HepG2 (cell line): ENCODE results near the gene AIDA. TPM values are rescaled to one million over a fixed set of nuclear protein-coding genes. Genes with fewer than 3 reads are reported as not detected.

ENCODE experiments used
- ATAC-seq: fragments of 200-7000 bp; cut with Tn5 transposase; 3 replicates; pipeline ENCODE4 v1.9.1; 2020; ENCODE audit warnings: mild to moderate bottlenecking, moderate library complexity
- BruUV-seq: library from RNA; stranded (reverse); fragments of 400-500 nt; replicated peaks from 2 replicates; lab custom pipeline; 2021; lab: Mats Ljungman, UMichigan
- CTCF ChIA-PET: fragments of 300-600 bp; formaldehyde crosslinking; extraction: SDS; loops from one replicate; lab custom pipeline; 2021; ENCODE audit warnings: low total read pairs, inconsistent platforms, low intra/inter-chr PET ratio; lab: Yijun Ruan, JAX
- POLR2A ChIA-PET: fragments of 350-600 bp; sonication (Branson Sonifier 250); formaldehyde crosslinking; loops from one replicate; lab custom pipeline; 2020; ENCODE audit warnings: antibody characterized with exemption, inconsistent platforms; lab: Yijun Ruan, JAX
- DNase-seq: peaks from one replicate; pipeline ENCODE4 v3.0.0-alpha.2; 2015; ENCODE audit warnings: low spot score
- FAIRE-seq: peaks from 3 replicates; lab custom pipeline; 2011; peaks lifted over from hg19 to GRCh38; lab: Jason Lieb, UNC
- H2AFZ ChIP-seq: one replicate; pipeline ENCODE4 v1.6.1; 2011; ENCODE audit warnings: low read length, inconsistent platforms
- H3K27ac ChIP-seq: fragments of 300-600 bp; 3 replicates; pipeline ENCODE4 v1.8.0; 2011; ENCODE audit warnings: mixed run types, mild to moderate bottlenecking, mixed read lengths, low read length, inconsistent platforms; ENCODE audit not compliant: insufficient read depth; ENCODE audit errors: extremely low read length
- H3K27me3 ChIP-seq, 2 experiments: fragments of 200-600 bp in 1 of 2; 2 replicates in 1 of 2; 3 replicates in 1 of 2; pipeline versions ENCODE4 v1.6.0 to v1.8.0; 2011; ENCODE audit warnings: low read length in 2 of 2, mild to moderate bottlenecking in 2 of 2, moderate library complexity in 2 of 2, inconsistent platforms in 1 of 2; ENCODE audit not compliant: insufficient read depth in 2 of 2, control insufficient read depth in 1 of 2
- H3K36me3 ChIP-seq, 2 experiments: fragments of 200-600 bp in 1 of 2; replicated peaks in 1 of 2; 2 replicates in 1 of 2; 3 replicates in 1 of 2; pipeline versions ENCODE4 v1.5.1 to v1.8.0; 2011; ENCODE audit warnings: low read length in 2 of 2, inconsistent platforms in 1 of 2; ENCODE audit not compliant: insufficient read depth in 2 of 2, control insufficient read depth in 1 of 2
- H3K4me1 ChIP-seq: 2 replicates; pipeline ENCODE4 v1.5.1; 2012; ENCODE audit warnings: low read length, inconsistent platforms; ENCODE audit not compliant: insufficient read depth
- H3K4me2 ChIP-seq: 2 replicates; pipeline ENCODE4 v1.6.0; 2011; ENCODE audit warnings: low read depth, low read length, inconsistent platforms
- H3K4me3 ChIP-seq, 3 experiments: fragments of 200-600 bp in 1 of 3; sonication (generic), shearing (Covaris generic) in 1 of 3; replicated peaks in 1 of 3; 2 replicates each; pipeline ENCODE4 v1.5.1; 2011 to 2016; ENCODE audit warnings: low read length in 3 of 3, inconsistent platforms in 2 of 3, low read depth in 2 of 3, mild to moderate bottlenecking in 2 of 3, control low read depth in 1 of 3, mixed read lengths in 1 of 3; ENCODE audit not compliant: insufficient read depth in 1 of 3
- H3K79me2 ChIP-seq: one replicate; pipeline ENCODE4 v1.6.1; 2011; ENCODE audit warnings: low read length, inconsistent platforms; ENCODE audit not compliant: insufficient read depth
- H3K9ac ChIP-seq: 2 replicates; pipeline ENCODE4 v1.6.0; 2011; ENCODE audit warnings: mild to moderate bottlenecking, low read depth, low read length, inconsistent platforms; ENCODE audit not compliant: insufficient read depth
- H3K9me3 ChIP-seq: 2 replicates; pipeline ENCODE4 v1.5.1; 2012; ENCODE audit warnings: mild to moderate bottlenecking, low read length
- H4K20me1 ChIP-seq: 2 replicates; pipeline ENCODE4 v1.6.0; 2011; ENCODE audit warnings: inconsistent platforms, mild to moderate bottlenecking, low read length, moderate library complexity; ENCODE audit not compliant: insufficient read depth
- ERF ChIP-seq: IDR thresholded peaks from 2 replicates; pipeline ENCODE4 v1.6.1; 2018; ENCODE audit warnings: missing biosample characterization, missing genetic modification reagents
- FOXK1 ChIP-seq: sonication (generic); formaldehyde crosslinking; IDR thresholded peaks from 2 replicates; pipeline ENCODE4 v1.4.0; 2020; ENCODE audit warnings: low read depth, missing genetic modification reagents, borderline replicate concordance
- GLI4 ChIP-seq: sonication (generic); formaldehyde crosslinking; IDR thresholded peaks from 2 replicates; pipeline ENCODE4 v1.5.1; 2020; ENCODE audit warnings: missing genetic modification reagents, mild to moderate bottlenecking, moderate library complexity, borderline replicate concordance
- IRF2 ChIP-seq: IDR thresholded peaks from 2 replicates; pipeline ENCODE4 v1.6.1; 2018; ENCODE audit warnings: missing genetic modification reagents, missing compliant biosample characterization
- KDM4B ChIP-seq: sonication (generic); formaldehyde crosslinking; IDR thresholded peaks from 2 replicates; pipeline ENCODE4 v1.4.0; 2020; ENCODE audit warnings: missing genetic modification reagents
- MED8 ChIP-seq: sonication (generic); formaldehyde crosslinking; IDR thresholded peaks from 2 replicates; pipeline ENCODE4 v1.8.1; 2023; ENCODE audit warnings: mild to moderate bottlenecking, missing genetic modification reagents; ENCODE audit not compliant: insufficient replicate concordance
- MTERF4 ChIP-seq: sonication (generic); formaldehyde crosslinking; IDR thresholded peaks from 2 replicates; pipeline ENCODE4 v1.8.0; 2023; ENCODE audit warnings: mild to moderate bottlenecking, missing genetic modification reagents
- POLR2G ChIP-seq: fragments of 200-400 bp; formaldehyde crosslinking; IDR thresholded peaks from 2 replicates; pipeline ENCODE4 v1.6.1; 2018; ENCODE audit warnings: mild to moderate bottlenecking, low read depth, low read length, moderate library complexity
- SOX13 ChIP-seq, 3 experiments: fragments of 450-650 bp in 1 of 3; sonication (generic) in 1 of 3; formaldehyde crosslinking in 1 of 3; IDR thresholded peaks in 2 of 3; conservative IDR thresholded peaks in 1 of 3; 2 replicates each; pipeline versions ENCODE4 v1.5.0 to v1.6.1; 2016 to 2020; ENCODE audit warnings: antibody characterized with exemption in 1 of 3, mild to moderate bottlenecking in 1 of 3, missing compliant biosample characterization in 1 of 3, missing genetic modification reagents in 1 of 3, moderate library complexity in 1 of 3
- THAP8 ChIP-seq: sonication (generic); formaldehyde crosslinking; IDR thresholded peaks from 2 replicates; pipeline ENCODE4 v1.5.1; 2020; ENCODE audit warnings: missing genetic modification reagents, mild to moderate bottlenecking, borderline replicate concordance
- UBTF ChIP-seq: sonication (generic); formaldehyde crosslinking; IDR thresholded peaks from 2 replicates; pipeline ENCODE4 v1.4.0; 2020; ENCODE audit warnings: mild to moderate bottlenecking, missing genetic modification reagents
- ZBTB42 ChIP-seq: sonication (generic); formaldehyde crosslinking; IDR thresholded peaks from 2 replicates; pipeline ENCODE4 v1.5.0; 2020; ENCODE audit warnings: mild to moderate bottlenecking, missing genetic modification reagents
- ZBTB7B ChIP-seq: sonication (generic); formaldehyde crosslinking; IDR thresholded peaks from 2 replicates; pipeline ENCODE4 v1.4.0; 2020; ENCODE audit warnings: missing genetic modification reagents
- ZNF33A ChIP-seq: sonication (generic); formaldehyde crosslinking; IDR thresholded peaks from 2 replicates; pipeline ENCODE4 v1.5.1; 2020; ENCODE audit warnings: missing genetic modification reagents, mild to moderate bottlenecking, moderate library complexity, borderline replicate concordance
- ZNF34 ChIP-seq: sonication (generic); formaldehyde crosslinking; IDR thresholded peaks from 2 replicates; pipeline ENCODE4 v1.4.0; 2020; ENCODE audit warnings: mild to moderate bottlenecking, missing genetic modification reagents, borderline replicate concordance
- ZNF496 ChIP-seq: sonication (generic); formaldehyde crosslinking; IDR thresholded peaks from 2 replicates; pipeline ENCODE4 v1.8.1; 2023; ENCODE audit warnings: mild to moderate bottlenecking, moderate library complexity, missing genetic modification reagents; ENCODE audit not compliant: insufficient replicate concordance
- ZNF614 ChIP-seq: IDR thresholded peaks from 2 replicates; pipeline ENCODE4 v1.6.1; 2018; ENCODE audit warnings: missing biosample characterization, missing genetic modification reagents, inconsistent platforms, borderline replicate concordance
- WGBS: methylation state at CpG from one replicate; pipeline ENCODE4 v1.1.6; 2017; ENCODE audit warnings: low lambda C conversion rate; 5-methylcytosine and 5-hydroxymethylcytosine counted together
- in situ Hi-C: cut with HindIII; loops from 2 replicates; pipeline ENCODE4 v1.10.0; 2017; ENCODE audit warnings: low pct_unique_long_range_greater_than_20kb; ENCODE audit not compliant: extremely low pct_ligation_motif_present
- intact Hi-C: fragments of 100-400 bp; cut with micrococcal nuclease; formaldehyde crosslinking; loops from one replicate; pipeline ENCODE4 v1.10.0; 2022; ENCODE audit not compliant: unreplicated experiment
- polyA plus RNA-seq, 8 experiments: library from polyadenylated mRNA; depleted of rRNA in 3 of 8; stranded (reverse) in 7 of 8; unstranded in 1 of 8; fragments of >200 nt; fragmentation: Illumina TruSeq in 4 of 8; extraction: Trizol in 4 of 8; gene quantifications; 2 replicates each; pipeline versions ENCODE4 v1.2.1 to v1.2.3, GENCODE V29; 2011 to 2016; ENCODE audit warnings: low read depth in 4 of 8, missing spikeins in 1 of 8, mixed read lengths in 1 of 8; ENCODE audit not compliant: insufficient read depth in 1 of 8
- total RNA-seq, 5 experiments: library from RNA; depleted of rRNA; stranded (reverse); fragments of >200 nt; fragmentation: Illumina TruSeq; extraction: Trizol; gene quantifications; 2 replicates each; pipeline ENCODE4 v1.2.3, GENCODE V29; 2016; ENCODE audit warnings: low read depth in 1 of 5

The AIDA gene
- total and polyA plus RNA-seq, 2 of the 13 experiments (the other 11 are each of a cell fraction or from before 2014, with no cell fraction given), result 17.5 to 35.4 TPM

GRCh38 chr1:222629921-222630535 lies 82.3 kb downstream of the AIDA start (continued):
- no peak for TF ChIP-seq KDM4B (CRISPR knock-in tag)
- TF ChIP-seq MTERF4 (CRISPR knock-in tag), result no peak
- TF ChIP-seq POLR2G, result no peak
- no peak for TF ChIP-seq IRF2
- TF ChIP-seq FOXK1 (CRISPR knock-in tag), result no peak
- TF ChIP-seq ZNF34 (CRISPR knock-in tag), result no peak

- no peaks in the 10 kb centered on the region for H3K4me1 ChIP-seq
- H3K36me3 ChIP-seq, result peaks cover 18 to 90% of the 10 kb centered on the region in 2 experiments
- H3K4me2 ChIP-seq, result no peak overlapping the region
- no peak overlapping the region for H2AFZ ChIP-seq
- FAIRE-seq (no peak), DNase-seq (no peak), ATAC-seq (no peak)
- ChIA-PET CTCF (no interaction called here), POLR2A (no interaction called here)
- H3K9me3 ChIP-seq, result no peaks in the 10 kb centered on the region
- intact Hi-C loops, result no loop called here
- no peak overlapping the region for H3K27ac ChIP-seq
- H3K9ac ChIP-seq, result no peak overlapping the region
- H3K4me3 ChIP-seq, result no peak overlapping the region
- no peaks in the 10 kb centered on the region for H4K20me1 ChIP-seq
- BruUV-seq, result no TSS peak
- H3K79me2 ChIP-seq, result no peaks in the 10 kb centered on the region
- 91% methylated on average over 6 of the region's 6 CpGs for WGBS
- H3K27me3 ChIP-seq, result no peaks in the 10 kb centered on the region; a peak in 1 of 5 replicates
- in situ Hi-C loops, result no loop called here
- TF ChIP-seq THAP8 (CRISPR knock-in tag) (no peak), ZNF614 (no peak), ZNF33A (CRISPR knock-in tag) (no peak), GLI4 (CRISPR knock-in tag) (no peak), ERF (CRISPR knock-in tag) (no peak), SOX13 (IDR thresholded peaks at IDR 0.05) (no peak), SOX13 (CRISPR knock-in tag; conservative IDR thresholded peaks at IDR 0.05 in 1 of 2, IDR thresholded peaks at IDR 0.05 in 1 of 2) (no peak), MED8 (CRISPR knock-in tag) (no peak), ZBTB7B (CRISPR knock-in tag) (no peak), ZBTB42 (CRISPR knock-in tag) (no peak), UBTF (CRISPR knock-in tag) (no peak), ZNF496 (CRISPR knock-in tag) (no peak)
Measured at GRCh38 chr1:222627232-222627631, 85.1 kb downstream of the AIDA start.
